Ishikawa (cell line): Measurements from ENCODE around the gene KLRC4.

ENCODE experiments used
- CEBPB ChIP-seq: IDR thresholded peaks from 2 replicates; pipeline ENCODE4 v1.6.1; 2012
- CREB1 ChIP-seq: IDR thresholded peaks from 2 replicates; pipeline ENCODE4 v1.6.1; 2012; ENCODE audit warnings: low read depth
- EGR1 ChIP-seq: IDR thresholded peaks from 2 replicates; pipeline ENCODE4 v1.6.1; 2012
- EP300 ChIP-seq: IDR thresholded peaks from 2 replicates; pipeline ENCODE4 v1.6.1; 2012; ENCODE audit warnings: borderline replicate concordance
- FOXM1 ChIP-seq: IDR thresholded peaks from 2 replicates; pipeline ENCODE4 v1.6.1; 2012; ENCODE audit warnings: low read depth, borderline replicate concordance
- NFIC ChIP-seq: IDR thresholded peaks from 2 replicates; pipeline ENCODE4 v1.6.1; 2012
- RAD21 ChIP-seq: IDR thresholded peaks from 2 replicates; pipeline ENCODE4 v1.6.1; 2012; ENCODE audit warnings: low read depth
- TAF1 ChIP-seq: IDR thresholded peaks from 2 replicates; pipeline ENCODE4 v1.6.1; 2012; ENCODE audit warnings: low read depth, mild to moderate bottlenecking
- TCF12 ChIP-seq: IDR thresholded peaks from 2 replicates; pipeline ENCODE4 v1.6.1; 2012; ENCODE audit warnings: low read depth
- TEAD4 ChIP-seq: IDR thresholded peaks from 2 replicates; pipeline ENCODE4 v1.6.1; 2012
- YY1 ChIP-seq: IDR thresholded peaks from 2 replicates; pipeline ENCODE4 v1.6.1; 2012; ENCODE audit warnings: low read depth
- ZBTB7A ChIP-seq: IDR thresholded peaks from 2 replicates; pipeline ENCODE4 v1.6.1; 2012; ENCODE audit warnings: low read depth
- TF ChIP-seq, protein P1 (sequence below): IDR thresholded peaks from 2 replicates; pipeline ENCODE4 v1.6.1; 2012; ENCODE audit warnings: low read depth, mild to moderate bottlenecking
- TF ChIP-seq, protein P2 (sequence below): IDR thresholded peaks from 2 replicates; pipeline ENCODE4 v1.6.1; 2012
- TF ChIP-seq, protein P3 (sequence below): IDR thresholded peaks from 2 replicates; pipeline ENCODE4 v1.6.1; 2012

KLRC4 gene

DNA sequence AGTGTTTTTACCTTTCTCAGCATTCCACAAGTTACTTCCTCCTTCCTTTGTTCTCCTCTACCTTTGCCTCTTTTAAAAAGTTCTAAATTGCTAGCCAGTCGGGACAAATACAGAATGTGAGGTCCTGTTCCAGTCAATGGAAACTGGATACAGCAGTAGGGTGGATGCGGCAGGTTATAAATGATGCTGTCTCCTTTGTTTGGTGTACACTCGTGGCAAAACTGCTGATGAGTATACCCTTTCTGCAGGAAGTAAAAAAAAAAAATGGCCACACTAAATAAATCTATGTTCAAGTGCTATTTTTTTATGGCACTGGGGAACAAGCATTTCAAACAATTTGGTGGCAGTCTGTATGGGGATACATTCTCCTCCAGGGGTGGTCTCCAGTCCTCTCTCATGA is 47.2 kb downstream of the KLRC4 start:
- TF ChIP-seq, protein P1, sequence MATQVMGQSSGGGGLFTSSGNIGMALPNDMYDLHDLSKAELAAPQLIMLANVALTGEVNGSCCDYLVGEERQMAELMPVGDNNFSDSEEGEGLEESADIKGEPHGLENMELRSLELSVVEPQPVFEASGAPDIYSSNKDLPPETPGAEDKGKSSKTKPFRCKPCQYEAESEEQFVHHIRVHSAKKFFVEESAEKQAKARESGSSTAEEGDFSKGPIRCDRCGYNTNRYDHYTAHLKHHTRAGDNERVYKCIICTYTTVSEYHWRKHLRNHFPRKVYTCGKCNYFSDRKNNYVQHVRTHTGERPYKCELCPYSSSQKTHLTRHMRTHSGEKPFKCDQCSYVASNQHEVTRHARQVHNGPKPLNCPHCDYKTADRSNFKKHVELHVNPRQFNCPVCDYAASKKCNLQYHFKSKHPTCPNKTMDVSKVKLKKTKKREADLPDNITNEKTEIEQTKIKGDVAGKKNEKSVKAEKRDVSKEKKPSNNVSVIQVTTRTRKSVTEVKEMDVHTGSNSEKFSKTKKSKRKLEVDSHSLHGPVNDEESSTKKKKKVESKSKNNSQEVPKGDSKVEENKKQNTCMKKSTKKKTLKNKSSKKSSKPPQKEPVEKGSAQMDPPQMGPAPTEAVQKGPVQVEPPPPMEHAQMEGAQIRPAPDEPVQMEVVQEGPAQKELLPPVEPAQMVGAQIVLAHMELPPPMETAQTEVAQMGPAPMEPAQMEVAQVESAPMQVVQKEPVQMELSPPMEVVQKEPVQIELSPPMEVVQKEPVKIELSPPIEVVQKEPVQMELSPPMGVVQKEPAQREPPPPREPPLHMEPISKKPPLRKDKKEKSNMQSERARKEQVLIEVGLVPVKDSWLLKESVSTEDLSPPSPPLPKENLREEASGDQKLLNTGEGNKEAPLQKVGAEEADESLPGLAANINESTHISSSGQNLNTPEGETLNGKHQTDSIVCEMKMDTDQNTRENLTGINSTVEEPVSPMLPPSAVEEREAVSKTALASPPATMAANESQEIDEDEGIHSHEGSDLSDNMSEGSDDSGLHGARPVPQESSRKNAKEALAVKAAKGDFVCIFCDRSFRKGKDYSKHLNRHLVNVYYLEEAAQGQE = no peak
- TF ChIP-seq NFIC (no peak), CEBPB (no peak), FOXM1 (no peak), CREB1 (no peak), EGR1 (no peak), ZBTB7A (no peak), EP300 (no peak), TCF12 (no peak), TEAD4 (no peak), YY1 (no peak), TAF1 (no peak), RAD21 (no peak)
- TF ChIP-seq, protein P2, sequence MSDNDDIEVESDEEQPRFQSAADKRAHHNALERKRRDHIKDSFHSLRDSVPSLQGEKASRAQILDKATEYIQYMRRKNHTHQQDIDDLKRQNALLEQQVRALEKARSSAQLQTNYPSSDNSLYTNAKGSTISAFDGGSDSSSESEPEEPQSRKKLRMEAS = no peak
- TF ChIP-seq, protein P3, sequence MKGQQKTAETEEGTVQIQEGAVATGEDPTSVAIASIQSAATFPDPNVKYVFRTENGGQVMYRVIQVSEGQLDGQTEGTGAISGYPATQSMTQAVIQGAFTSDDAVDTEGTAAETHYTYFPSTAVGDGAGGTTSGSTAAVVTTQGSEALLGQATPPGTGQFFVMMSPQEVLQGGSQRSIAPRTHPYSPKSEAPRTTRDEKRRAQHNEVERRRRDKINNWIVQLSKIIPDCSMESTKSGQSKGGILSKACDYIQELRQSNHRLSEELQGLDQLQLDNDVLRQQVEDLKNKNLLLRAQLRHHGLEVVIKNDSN = no peak

DNA sequence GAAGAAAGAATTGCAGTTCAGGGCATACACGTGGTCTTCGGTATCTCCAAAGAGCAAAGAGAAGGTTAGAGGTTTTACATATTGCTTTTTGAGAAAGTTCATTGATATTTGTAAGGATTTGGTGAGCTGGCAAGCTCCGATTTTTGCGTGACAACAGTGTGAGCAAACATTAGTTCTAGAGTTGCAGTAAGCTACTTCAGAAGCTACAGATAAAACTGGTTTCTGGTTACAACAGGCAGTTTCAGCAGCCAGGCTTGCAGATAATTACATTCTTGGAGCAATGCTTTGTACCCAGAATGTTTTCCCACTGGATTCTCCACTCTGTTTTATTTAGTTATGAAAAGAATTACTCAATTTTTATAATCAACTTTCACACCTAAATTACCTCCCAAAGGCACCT is 47.9 kb downstream of the KLRC4 start:
- TF ChIP-seq FOXM1 (no peak), TAF1 (no peak), CREB1 (no peak), RAD21 (no peak), NFIC (no peak), EGR1 (no peak), CEBPB (no peak), ZBTB7A (no peak), TCF12 (no peak), EP300 (no peak), TEAD4 (no peak), YY1 (no peak)
- TF ChIP-seq, protein P1 = no peak
- TF ChIP-seq, protein P3 = no peak
- TF ChIP-seq, protein P2 = no peak

DNA sequence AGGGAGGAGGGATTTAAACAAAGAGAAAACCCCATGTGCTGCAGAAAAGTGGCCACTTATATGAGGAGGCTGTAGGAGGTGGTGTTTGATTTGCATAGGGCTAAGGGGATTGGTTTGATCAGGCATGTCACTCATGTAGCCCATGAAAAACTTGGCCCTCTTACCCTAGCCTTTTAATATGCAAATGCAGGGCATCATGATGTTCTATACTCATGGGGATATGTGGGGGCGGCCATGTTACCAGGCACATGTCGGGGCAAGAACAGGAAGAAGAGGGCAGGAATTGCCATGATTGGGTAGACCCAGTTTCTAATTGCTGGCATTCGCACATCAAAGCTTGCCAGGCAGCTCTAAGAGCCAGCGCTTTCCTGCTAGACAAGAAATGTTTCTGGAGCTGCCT is 48.5 kb downstream of the KLRC4 start:
- TF ChIP-seq CEBPB (no peak), YY1 (peak; percentile 76)
- TF ChIP-seq, protein P3 = no peak

DNA sequence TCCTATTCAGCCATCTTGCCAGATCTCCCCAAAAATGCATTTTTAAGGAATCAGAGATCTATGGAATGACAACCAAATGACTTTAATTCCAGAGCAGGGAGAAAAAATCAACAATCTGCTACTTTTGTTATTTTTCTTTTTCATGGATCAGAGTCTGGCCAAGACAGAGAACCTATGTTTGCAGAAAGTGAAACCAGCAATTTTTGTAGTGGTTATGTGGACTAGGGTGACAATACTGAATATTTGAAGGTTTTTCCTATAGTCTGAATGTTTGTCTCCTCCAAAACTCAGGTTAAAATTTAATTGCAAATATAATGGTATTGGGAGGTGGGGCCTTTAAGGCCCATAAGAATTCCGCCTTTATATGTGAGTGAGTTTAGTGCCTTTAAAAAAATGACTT is 50.6 kb downstream of the KLRC4 start:
- TF ChIP-seq, protein P3 = no peak
- no peak for TF ChIP-seq CEBPB
- no peak for TF ChIP-seq CREB1
- TF ChIP-seq FOXM1 = no peak
- no peak for TF ChIP-seq YY1

DNA sequence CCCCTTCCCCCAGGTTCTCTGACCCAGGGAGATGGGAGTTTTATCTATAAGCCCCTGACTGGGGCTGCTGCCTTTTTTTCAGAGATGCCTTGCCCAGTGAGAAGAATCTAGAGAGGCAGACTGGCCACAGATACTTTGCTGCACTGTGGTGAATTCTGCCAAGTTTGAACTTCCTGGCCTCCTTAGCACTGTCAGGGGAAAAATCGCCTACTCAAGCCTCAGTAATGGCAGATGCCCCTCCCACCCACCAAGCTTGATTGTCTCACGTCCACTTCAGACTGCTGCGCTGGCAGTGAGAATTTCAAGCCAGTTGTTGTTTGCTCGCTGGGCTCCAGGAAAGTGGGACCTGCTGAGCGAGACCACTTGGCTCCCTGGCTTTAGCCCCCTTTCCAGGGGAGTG is 51.4 kb downstream of the KLRC4 start:
- TF ChIP-seq, protein P2 = no peak
- TF ChIP-seq CREB1 (no peak), EP300 (no peak), TAF1 (no peak), TCF12 (no peak), YY1 (no peak)
- TF ChIP-seq, protein P1 = no peak
